Transverse colon (tissue), 4 donors: ENCODE results near the gene CREB5.

Experiments
- CTCF ChIP-seq, 5 experiments: fragments of 200-600 bp in 3 of 5; fragments of 450-650 bp in 2 of 5; sonication (generic) in 3 of 5; IDR thresholded peaks; 1 replicate in 2 of 5; 2 replicates in 3 of 5; pipeline ENCODE4 v1.5.1; 2016 to 2017; ENCODE audit warnings: antibody characterized with exemption in 5 of 5, inconsistent platforms in 3 of 5, mild to moderate bottlenecking in 2 of 5, moderate library complexity in 1 of 5
- EP300 ChIP-seq: sonication (generic); formaldehyde crosslinking; IDR thresholded peaks from one replicate; pipeline ENCODE4 v1.6.1; 2017; ENCODE audit warnings: antibody characterized with exemption, low read depth
- POLR2A ChIP-seq: fragments of 450-650 bp; IDR thresholded peaks from one replicate; pipeline ENCODE4 v1.6.1; 2016; ENCODE audit warnings: antibody characterized with exemption, mild to moderate bottlenecking, moderate library complexity
- POLR2AphosphoS5 ChIP-seq, 3 donors: sonication (generic); formaldehyde crosslinking; IDR thresholded peaks; one replicate each; pipeline ENCODE4 v1.6.1; 2016; ENCODE audit warnings: antibody characterized with exemption in 3 of 3

- no peak for TF ChIP-seq CTCF (IDR thresholded peaks at IDR 0.05)
- TF ChIP-seq POLR2A = no peak
- TF ChIP-seq EP300 = no peak
- no peak for TF ChIP-seq POLR2AphosphoS5 (IDR thresholded peaks at IDR 0.05)
Measured at GRCh38 chr7:28681693-28682310, 269.5 kb downstream of the CREB5 start.
